ENCODE data around the gene PIMREG. TPM values are rescaled to one million over a fixed set of nuclear protein-coding genes. Genes with fewer than 3 reads are reported as not detected.

The PIMREG gene
- polyA plus RNA-seq, 3 donors = not detected

- 88% methylated on average over 11 of the region's 11 CpGs for WGBS (ENCODE audit: insufficient coverage)
- Mint-ChIP-seq H3K27me3 (ENCODE audit: low read depth in 3 of 3) (peaks cover 8 to 16% (median 13%) of the 10 kb centered on the region in 3 donors), H3K4me3 (no peak overlapping the region), H3K4me1 (no peaks in the 10 kb centered on the region), H3K36me3 (no peaks in the 10 kb centered on the region), H3K9me3 (no peaks in the 10 kb centered on the region), H3K27ac (no peak overlapping the region)
- Histone ChIP-seq H3K27ac (ENCODE audit: low read depth in 1 of 2, low read length in 2 of 2) (no peak overlapping the region), H3K4me3 (replicated peaks in 1 of 3; ENCODE audit: low read depth in 2 of 3, low read length in 3 of 3) (no peak overlapping the region), H3K4me2 (replicated peaks; ENCODE audit: extremely low read depth, low read length, poor library complexity, severe bottlenecking) (no peak overlapping the region), H3K36me3 (replicated peaks in 1 of 2; ENCODE audit: control insufficient read depth in 1 of 2, insufficient read depth in 2 of 2, low read length in 2 of 2) (no peaks in the 10 kb centered on the region), H3K4me1 (ENCODE audit: control insufficient read depth in 1 of 2, insufficient read depth in 2 of 2, low read length in 2 of 2) (no peaks in the 10 kb centered on the region), H3K9ac (ENCODE audit: insufficient read depth, low read length, poor library complexity, severe bottlenecking) (no peak overlapping the region), H3K79me2 (ENCODE audit: insufficient read depth, low read length) (no peaks in the 10 kb centered on the region), H3K9me3 (replicated peaks in 1 of 2; ENCODE audit: control insufficient read depth in 1 of 2, insufficient read depth in 1 of 2, low read length in 2 of 2) (no peaks in the 10 kb centered on the region), H2AFZ (ENCODE audit: insufficient read depth, low read depth, low read length, poor library complexity, severe bottlenecking) (no peak overlapping the region), H3K27me3 (ENCODE audit: control insufficient read depth in 2 of 2, insufficient read depth in 2 of 2, low read length in 2 of 2) (no peaks in the 10 kb centered on the region), H4K20me1 (ENCODE audit: insufficient read depth, low read length) (no peaks in the 10 kb centered on the region)
- no peak for DNase-seq
- intact Hi-C loops (cut with micrococcal nuclease) = loop anchor here in 1 of 2 donors (10.0 kb wide), 1 partner anchor 166 kb away; the partner anchor contains the start of genes KIAA0753 and TXNDC17
- TF ChIP-seq CTCF (IDR thresholded peaks at IDR 0.05) = no peak
These were observed 34.2 kb downstream of the PIMREG start for GRCh38 chr17:6478486-6478885.

GRCh38 chr17:6479622-6480302, 35.5 kb downstream of the PIMREG start:
- H3K9me3 ChIP-seq (replicated peaks in 1 of 2; ENCODE audit: control insufficient read depth in 1 of 2, insufficient read depth in 1 of 2, low read length in 2 of 2) = no peaks in the 10 kb centered on the region
- Mint-ChIP-seq H3K36me3 (no peaks in the 10 kb centered on the region), H3K27me3 (ENCODE audit: low read depth in 3 of 3) (peaks cover 6 to 11% (median 10%) of the 10 kb centered on the region in 3 donors), H3K4me3 (no peak overlapping the region), H3K27ac (peak overlapping the region in 1 of 7 donors; percentile 27), H3K9me3 (no peaks in the 10 kb centered on the region), H3K4me1 (no peaks in the 10 kb centered on the region)
- H3K4me3 ChIP-seq (replicated peaks in 1 of 3; ENCODE audit: low read depth in 2 of 3, low read length in 3 of 3) = no peak overlapping the region
- no peaks in the 10 kb centered on the region for H4K20me1 ChIP-seq (ENCODE audit: insufficient read depth, low read length)
- H3K36me3 ChIP-seq (replicated peaks in 1 of 2; ENCODE audit: control insufficient read depth in 1 of 2, insufficient read depth in 2 of 2, low read length in 2 of 2) = no peaks in the 10 kb centered on the region
- no peak overlapping the region for H3K27ac ChIP-seq (ENCODE audit: low read depth in 1 of 2, low read length in 2 of 2)
- DNase-seq = no peak
- H3K9ac ChIP-seq (ENCODE audit: insufficient read depth, low read length, poor library complexity, severe bottlenecking) = no peak overlapping the region
- no peaks in the 10 kb centered on the region for H3K79me2 ChIP-seq (ENCODE audit: insufficient read depth, low read length)
- no peak overlapping the region for H3K4me2 ChIP-seq (replicated peaks; ENCODE audit: extremely low read depth, low read length, poor library complexity, severe bottlenecking)
- TF ChIP-seq CTCF (IDR thresholded peaks at IDR 0.05) = no peak
- no peaks in the 10 kb centered on the region for H3K4me1 ChIP-seq (ENCODE audit: control insufficient read depth in 1 of 2, insufficient read depth in 2 of 2, low read length in 2 of 2)
- intact Hi-C loops (cut with micrococcal nuclease) = loop anchor here in 1 of 2 donors (10.0 kb wide), 1 partner anchor 165 kb away; the partner anchor contains the start of genes KIAA0753 and TXNDC17
- 95% methylated on average over 8 of the region's 13 CpGs for WGBS (ENCODE audit: insufficient coverage)
- no peaks in the 10 kb centered on the region for H3K27me3 ChIP-seq (ENCODE audit: control insufficient read depth in 2 of 2, insufficient read depth in 2 of 2, low read length in 2 of 2)
- H2AFZ ChIP-seq (ENCODE audit: insufficient read depth, low read depth, low read length, poor library complexity, severe bottlenecking) = no peak overlapping the region
